Activated naive CD8-positive, alpha-beta T cell treated with anti-CD3 and anti-CD28 coated beads, Interleukin-2, amount 10 ng/mL, durations not matched to agents 7 days and 5 days (primary cell): ENCODE data around the gene CAND2. TPM values are rescaled to one million over a fixed set of nuclear protein-coding genes. Genes with fewer than 3 reads are reported as not detected.
"Not testable (repeated sequence)": the region's sequence is repeated elsewhere in the genome, so short reads cannot be mapped to it uniquely, and the experiment has no call there.

Source experiments
- ATAC-seq: fragments of 150-1000 bp; cut with Tn5 transposase; one replicate; pipeline ENCODE4 v1.10.0; 2021; ENCODE audit warnings: low read depth, moderate library complexity
- POLR2A ChIA-PET: fragments of 350-600 bp; sonication (Branson Sonifier 250); formaldehyde crosslinking; loops from one replicate; lab custom pipeline; 2021; ENCODE audit warnings: antibody characterized with exemption; lab: Charles Lee
- DNase-seq: peaks from one replicate; pipeline ENCODE4 v3.0.0; 2021
- H3K27ac Mint-ChIP-seq: one replicate; pipeline ENCODE4 v1.8.0; 2022; ENCODE audit warnings: mild to moderate bottlenecking, mixed read lengths
- H3K27me3 Mint-ChIP-seq: one replicate; pipeline ENCODE4 v1.8.0; 2022; ENCODE audit warnings: mild to moderate bottlenecking, moderate library complexity, mixed read lengths
- H3K36me3 Mint-ChIP-seq: one replicate; pipeline ENCODE4 v1.8.0; 2021; ENCODE audit warnings: mild to moderate bottlenecking, mixed read lengths
- H3K4me1 Mint-ChIP-seq: one replicate; pipeline ENCODE4 v1.8.0; 2021; ENCODE audit warnings: mixed read lengths
- H3K4me3 Mint-ChIP-seq: one replicate; pipeline ENCODE4 v1.8.0; 2022; ENCODE audit warnings: mild to moderate bottlenecking, moderate library complexity, mixed read lengths
- H3K9me3 Mint-ChIP-seq: one replicate; pipeline ENCODE4 v1.8.0; 2021; ENCODE audit warnings: mixed read lengths
- total RNA-seq, 2 experiments: library from RNA; stranded (reverse); gene quantifications; one replicate each; pipeline ENCODE4 v1.2.3, GENCODE V29; 2021

CAND2 gene
- total RNA-seq, 2 experiments from 2014 or later: 0.79 to 0.97 TPM

- no peak overlapping the region for H3K4me3 Mint-ChIP-seq
- H3K27ac Mint-ChIP-seq: peak overlapping the region; percentile 16
- H3K9me3 Mint-ChIP-seq: no peaks in the 10 kb centered on the region
- H3K36me3 Mint-ChIP-seq: peaks cover 24% of the 10 kb centered on the region
- H3K4me1 Mint-ChIP-seq: peaks cover 17% of the 10 kb centered on the region
- POLR2A ChIA-PET: interaction anchor here (2.3 kb wide), 1 partner anchor 9 kb away, joined by 13 read pairs; the partner anchor contains the start of gene RPL32
- no peaks in the 10 kb centered on the region for H3K27me3 Mint-ChIP-seq
- ATAC-seq: no peak
- no peak for DNase-seq
These were observed 36.1 kb downstream of the CAND2 start for GRCh38 chr3:12832350-12833221.

DNA sequence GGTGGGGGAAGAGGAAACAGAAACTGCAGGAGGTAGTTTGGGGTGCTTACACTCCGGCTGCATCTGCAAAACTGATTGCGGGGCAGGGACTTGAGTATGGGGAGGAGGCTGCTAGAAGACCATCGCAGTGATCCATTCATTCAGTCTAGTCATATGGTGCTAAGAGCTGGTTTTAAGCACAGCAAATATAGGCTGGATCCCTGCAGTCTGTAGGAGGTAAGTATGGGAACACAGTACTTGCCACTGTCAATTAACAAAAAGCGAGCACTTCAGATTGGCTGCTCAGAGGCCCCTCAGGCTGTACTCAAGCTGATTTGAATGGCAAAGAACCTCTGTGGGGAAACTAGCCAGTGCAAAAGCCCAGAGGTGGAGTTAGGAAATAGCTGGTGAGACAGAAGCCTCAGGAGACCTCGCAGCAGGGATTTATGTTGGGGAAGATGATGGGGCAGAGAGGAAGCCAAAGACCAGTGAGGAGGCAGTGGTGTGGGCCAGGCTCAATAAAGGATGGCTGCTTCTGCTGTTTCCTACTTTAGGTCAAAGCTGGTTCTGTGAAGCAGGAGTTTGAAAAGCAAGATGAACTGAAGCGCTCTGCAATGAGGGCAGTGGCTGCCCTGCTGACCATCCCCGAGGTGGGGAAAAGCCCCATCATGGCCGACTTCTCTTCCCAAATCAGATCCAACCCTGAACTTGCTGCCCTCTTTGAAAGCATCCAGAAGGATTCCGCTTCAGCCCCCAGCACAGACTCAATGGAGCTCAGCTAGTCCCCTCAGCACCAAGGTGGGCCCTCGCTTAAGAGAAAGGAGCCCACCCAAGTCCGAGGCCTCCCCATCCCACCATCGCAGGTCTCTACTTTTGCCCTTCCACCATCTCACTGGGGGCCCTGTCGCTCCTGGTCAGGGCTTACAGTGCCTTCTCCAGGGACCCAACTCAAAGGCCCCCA, 37.0 kb downstream of the CAND2 start:
- Mint-ChIP-seq H3K36me3 (peaks cover 31% of the 10 kb centered on the region), H3K27ac (peak overlapping the region; percentile 16), H3K4me3 (no peak overlapping the region), H3K4me1 (peaks cover 23% of the 10 kb centered on the region), H3K27me3 (no peaks in the 10 kb centered on the region), H3K9me3 (no peaks in the 10 kb centered on the region)
- ATAC-seq (no peak), DNase-seq (no peak)
- POLR2A ChIA-PET: interaction anchor here (2.3 kb wide), 1 partner anchor 8 kb away, joined by 13 read pairs; the partner anchor contains the start of gene RPL32

DNA sequence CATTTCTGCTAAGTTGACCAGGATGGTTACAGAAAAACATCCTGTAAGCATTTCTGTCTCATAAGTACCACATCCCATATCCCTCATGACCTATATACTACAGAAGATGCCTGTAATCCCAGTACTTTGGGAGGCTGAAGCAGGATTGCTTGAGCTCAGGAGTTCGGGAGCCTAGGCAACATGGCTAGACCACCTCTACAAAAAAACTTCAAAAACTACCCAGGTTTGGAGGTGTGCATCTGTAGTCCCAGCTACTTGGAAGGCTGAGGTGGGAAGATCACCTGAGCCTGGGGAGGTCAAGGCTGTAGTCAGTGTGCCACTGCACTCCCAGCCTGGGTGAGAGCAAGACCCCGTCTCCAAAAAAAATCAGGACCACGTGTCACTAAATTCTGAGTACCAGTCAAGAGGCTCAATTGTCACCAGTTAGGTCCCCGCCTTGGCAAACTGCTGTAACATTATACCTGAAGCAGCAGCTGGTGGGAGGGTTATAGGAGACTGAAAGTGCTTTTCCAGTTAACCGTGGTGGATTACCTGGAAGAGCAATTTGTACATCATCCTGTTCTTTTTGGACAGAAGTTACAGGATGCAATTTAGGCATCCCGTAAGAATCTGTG, 38.7 kb downstream of the CAND2 start:
- Mint-ChIP-seq H3K9me3 (no peaks in the 10 kb centered on the region), H3K4me3 (no peak overlapping the region), H3K27me3 (no peaks in the 10 kb centered on the region), H3K36me3 (peaks cover 48% of the 10 kb centered on the region), H3K27ac (no peak overlapping the region), H3K4me1 (peaks cover 37% of the 10 kb centered on the region)
- DNase-seq: no peak
- POLR2A ChIA-PET: no interaction called here
- ATAC-seq: no peak

DNA sequence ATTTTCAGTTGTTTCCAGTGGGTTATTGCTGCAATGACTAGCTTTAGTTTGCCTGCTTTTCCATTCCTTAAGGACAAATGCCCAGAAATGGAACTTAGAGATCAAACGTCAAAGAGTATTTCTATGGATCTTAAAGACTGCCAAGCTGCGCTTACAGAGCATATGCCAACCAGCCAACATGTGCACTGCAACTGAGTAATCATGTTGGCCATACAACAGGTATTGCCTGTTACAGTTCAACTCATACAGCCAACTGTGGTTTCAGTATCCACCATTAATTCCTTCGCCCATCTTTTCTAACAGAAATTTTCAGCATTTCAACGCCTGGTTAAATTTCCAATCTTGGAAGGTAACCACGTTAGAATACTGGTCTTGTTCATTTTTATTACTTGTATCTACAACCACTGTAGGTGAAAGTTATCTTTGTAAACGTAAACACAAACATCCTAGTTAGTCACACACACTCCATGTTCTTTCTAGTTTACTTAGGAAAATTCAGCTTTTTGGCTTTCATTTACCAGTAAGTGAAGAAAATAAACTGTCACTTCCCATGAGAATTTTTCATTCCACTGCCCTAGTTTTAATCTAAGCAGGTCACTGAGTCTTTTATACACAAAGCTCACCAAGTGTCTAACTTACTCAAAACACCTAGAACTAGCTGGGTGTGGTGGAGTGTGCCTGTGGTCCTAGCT, 41.0 kb downstream of the CAND2 start:
- Mint-ChIP-seq H3K27ac (no peak overlapping the region), H3K9me3 (no peaks in the 10 kb centered on the region), H3K27me3 (no peaks in the 10 kb centered on the region), H3K36me3 (peaks cover 52% of the 10 kb centered on the region), H3K4me1 (peaks cover 48% of the 10 kb centered on the region), H3K4me3 (peak overlapping the region; percentile 29)
- ATAC-seq (no peak), DNase-seq (no peak)
- POLR2A ChIA-PET: no interaction called here

DNA sequence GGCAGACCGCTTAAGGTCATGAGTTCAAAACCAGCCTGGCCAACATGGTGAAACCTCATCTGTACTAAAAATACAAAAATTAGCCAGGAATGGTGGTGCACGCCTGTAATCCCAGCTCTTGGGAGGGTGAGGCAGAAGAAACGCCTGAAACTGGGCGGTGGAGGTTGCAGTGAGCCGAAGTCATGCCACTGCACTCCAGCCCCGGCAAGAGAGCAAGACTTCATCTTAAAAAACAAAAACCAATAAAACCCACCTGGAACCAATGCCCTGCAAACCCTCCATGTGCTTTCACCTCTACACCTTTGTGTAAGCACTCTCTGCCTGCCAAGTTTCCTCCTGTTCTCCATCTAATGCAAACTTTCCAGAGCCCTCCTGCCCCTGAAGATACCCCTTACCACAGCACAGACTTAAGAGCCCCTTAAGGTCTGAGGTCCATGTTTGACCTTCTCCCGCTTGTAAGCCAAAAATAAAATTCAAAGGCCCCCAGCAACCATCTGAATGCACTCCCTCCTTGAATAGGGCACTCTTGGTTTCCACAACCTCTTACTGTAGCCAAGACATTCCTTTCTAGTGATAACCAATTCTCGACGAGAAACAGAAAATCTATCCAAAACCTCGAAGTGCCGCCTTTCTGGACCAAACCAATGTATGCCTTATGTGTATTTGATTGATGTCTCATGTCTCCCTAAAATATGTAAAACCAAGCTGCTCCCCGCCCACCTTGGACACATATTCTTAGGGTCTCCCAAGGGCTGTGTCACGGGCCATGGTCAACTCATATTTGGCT, 41.9 kb downstream of the CAND2 start:
- Mint-ChIP-seq H3K27me3 (no peaks in the 10 kb centered on the region), H3K27ac (peak overlapping the region; percentile 10), H3K9me3 (no peaks in the 10 kb centered on the region), H3K36me3 (peaks cover 52% of the 10 kb centered on the region), H3K4me3 (peak overlapping the region; percentile 94), H3K4me1 (peaks cover 48% of the 10 kb centered on the region)
- POLR2A ChIA-PET: no interaction called here
- no peak for DNase-seq
- ATAC-seq: no peak

- Mint-ChIP-seq H3K36me3 (peaks cover 50% of the 10 kb centered on the region), H3K4me1 (peaks cover 46% of the 10 kb centered on the region), H3K4me3 (peak overlapping the region; percentile 94), H3K27me3 (no peaks in the 10 kb centered on the region), H3K27ac (peak overlapping the region; percentile 52), H3K9me3 (no peaks in the 10 kb centered on the region)
- DNase-seq: no peak
- POLR2A ChIA-PET: interaction anchor here (1.9 to 3.9 kb wide), 2 partner anchors 21 to 29 kb away, joined by 4 to 19 read pairs; no protein-coding TSS in a partner anchor
- no peak for ATAC-seq
These were observed 42.9 kb downstream of the CAND2 start for GRCh38 chr3:12839156-12839946.

- POLR2A ChIA-PET: interaction anchor here (0.8 to 3.9 kb wide), 4 partner anchors 8 to 52 kb away, joined by 3 to 19 read pairs (median 8); no protein-coding TSS in a partner anchor
- H3K4me1 Mint-ChIP-seq: peaks cover 45% of the 10 kb centered on the region
- not testable (repeated sequence) for ATAC-seq, H3K9me3 Mint-ChIP-seq, DNase-seq, H3K27me3 Mint-ChIP-seq
- peaks cover 44% of the 10 kb centered on the region for H3K36me3 Mint-ChIP-seq
- H3K27ac Mint-ChIP-seq: peak overlapping the region; percentile 97
- H3K4me3 Mint-ChIP-seq: peak overlapping the region; percentile 94
These were observed 43.7 kb downstream of the CAND2 start for GRCh38 chr3:12840148-12840547.

GRCh38 chr3:12840591-12841148, 44.2 kb downstream of the CAND2 start:
- ATAC-seq: peak; percentile 65
- Mint-ChIP-seq H3K27ac (peak overlapping the region; percentile 97), H3K36me3 (peaks cover 44% of the 10 kb centered on the region), H3K27me3 (no peaks in the 10 kb centered on the region), H3K4me3 (peak overlapping the region; percentile 94), H3K9me3 (no peaks in the 10 kb centered on the region), H3K4me1 (peaks cover 43% of the 10 kb centered on the region)
- POLR2A ChIA-PET: interaction anchor here (0.8 to 3.9 kb wide), 6 partner anchors 8 to 178 kb away, joined by 3 to 19 read pairs (median 4); no protein-coding TSS in a partner anchor
- no peak for DNase-seq

- DNase-seq (peak; percentile 84), ATAC-seq (peak; percentile 87)
- H3K36me3 Mint-ChIP-seq: peaks cover 39% of the 10 kb centered on the region
- H3K9me3 Mint-ChIP-seq: no peaks in the 10 kb centered on the region
- POLR2A ChIA-PET: interaction anchor here (0.6 to 3.9 kb wide), 8 partner anchors 9 to 179 kb away, joined by 3 to 19 read pairs (median 4); no protein-coding TSS in a partner anchor
- H3K4me3 Mint-ChIP-seq: peak within 1 kb of the TSS; percentile 94
- H3K27me3 Mint-ChIP-seq: peaks cover 1% of the 10 kb centered on the region
- peak within 1 kb of the TSS; percentile 97 for H3K27ac Mint-ChIP-seq
- H3K4me1 Mint-ChIP-seq: peaks cover 39% of the 10 kb centered on the region
These were observed 44.9 kb downstream of the CAND2 start, which contains the start of gene RPL32 for GRCh38 chr3:12841149-12841969. RPL32 (minus strand) TSS chr3:12841565; CDS start chr3:12840237, 1,328 bp downstream.

DNA sequence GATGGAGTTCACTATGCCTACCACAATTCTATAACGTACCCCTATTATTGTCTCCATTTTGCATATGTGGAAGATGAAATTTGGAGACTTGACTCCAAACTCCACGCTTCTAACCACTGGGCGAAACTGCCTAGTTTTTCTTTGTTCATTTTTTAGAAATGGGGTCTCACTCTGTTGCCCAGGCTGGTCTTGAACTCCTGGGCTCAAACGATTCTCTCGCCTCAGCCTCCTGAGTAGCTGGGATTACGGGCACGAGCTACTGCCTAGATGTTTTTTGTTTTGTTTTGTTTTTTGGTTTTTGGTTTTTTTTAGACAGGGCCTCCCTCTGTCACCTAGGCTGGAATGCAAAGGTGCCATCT, 45.5 kb downstream of the CAND2 start:
- ATAC-seq (no peak), DNase-seq (no peak)
- H3K9me3 Mint-ChIP-seq: no peaks in the 10 kb centered on the region
- H3K27me3 Mint-ChIP-seq: peaks cover 4% of the 10 kb centered on the region
- H3K27ac Mint-ChIP-seq: peak overlapping the region; percentile 97
- H3K4me3 Mint-ChIP-seq: peak overlapping the region; percentile 94
- H3K36me3 Mint-ChIP-seq: peaks cover 37% of the 10 kb centered on the region
- peaks cover 37% of the 10 kb centered on the region for H3K4me1 Mint-ChIP-seq
- POLR2A ChIA-PET: interaction anchor here (0.6 to 3.9 kb wide), 6 partner anchors 10 to 179 kb away, joined by 3 to 19 read pairs (median 4); no protein-coding TSS in a partner anchor
